Occipital lobe (tissue), 3 donors: ENCODE results near the gene NRBF2. TPM values are rescaled to one million over a fixed set of nuclear protein-coding genes. Genes with fewer than 3 reads are reported as not detected.

Source experiments
- DNase-seq: peaks from one replicate; lab custom pipeline; 2025; lab: John Stamatoyannopoulos, UW
- small RNA-seq: library from RNA; depleted of rRNA; stranded (forward); fragments of <200 nt; gene quantifications from one replicate; pipeline ENCODE3, GENCODE V24; 2014
- total RNA-seq: library from RNA; depleted of rRNA; stranded (reverse); fragments of >200 nt; gene quantifications from one replicate; pipeline ENCODE4 v1.2.3, GENCODE V29; 2014

The NRBF2 gene
- total RNA-seq, 1 donor from 2014 or later = 15.9 TPM

- no peak for DNase-seq
These were observed 24.9 kb downstream of the NRBF2 start for GRCh38 chr10:63157845-63158624.

GRCh38 chr10:63161592-63161991 is 28.5 kb downstream of the NRBF2 start:
- no peak for DNase-seq

DNA sequence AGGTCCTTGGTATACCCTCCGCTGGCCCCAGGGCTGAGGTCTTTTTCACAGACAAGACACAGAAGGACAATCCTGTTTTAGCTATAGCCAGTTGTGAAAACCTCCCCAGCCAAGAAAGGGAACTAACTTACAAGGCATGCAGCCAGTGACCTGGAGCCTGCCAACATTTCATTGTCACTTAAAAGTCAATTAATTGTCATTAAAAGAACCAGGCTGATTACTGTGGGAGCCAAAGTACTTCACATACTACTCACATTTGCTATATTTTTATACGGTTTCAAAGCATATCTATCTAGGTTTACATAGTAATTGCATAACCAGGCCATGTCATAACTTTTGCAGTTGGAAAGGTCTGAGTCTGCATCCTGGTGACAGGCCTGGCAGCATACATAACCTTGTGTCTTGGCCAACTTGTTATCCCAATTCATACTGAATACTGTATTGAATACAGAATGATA is 31.1 kb downstream of the NRBF2 start:
- no peak for DNase-seq

GRCh38 chr10:63165249-63165648 is 32.1 kb downstream of the NRBF2 start:
- DNase-seq = no peak

DNA sequence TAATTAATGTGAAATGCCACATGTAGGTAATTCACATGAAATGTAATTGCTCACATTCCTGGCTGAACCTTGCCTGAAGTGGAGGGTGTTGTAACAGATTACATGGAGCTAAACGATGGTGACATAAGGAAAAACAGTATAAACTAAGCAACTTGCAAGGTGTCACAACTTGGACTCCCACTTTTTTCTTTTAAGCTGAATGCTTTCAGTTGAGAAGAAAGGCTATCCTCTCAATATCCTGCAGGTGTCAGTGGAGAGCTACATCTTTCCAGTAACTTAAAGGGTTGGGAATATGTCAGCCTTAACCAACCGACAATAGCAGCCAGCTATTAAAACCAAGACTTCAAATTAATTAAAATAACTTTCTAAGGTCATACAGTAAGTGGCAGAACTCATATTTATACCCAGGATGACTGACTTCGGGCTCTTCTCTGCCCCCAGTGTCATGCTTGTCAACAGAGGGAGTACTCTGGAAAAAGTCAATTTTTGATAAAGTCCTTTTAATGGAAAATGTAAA is 33.7 kb downstream of the NRBF2 start:
- DNase-seq = no peak

DNA sequence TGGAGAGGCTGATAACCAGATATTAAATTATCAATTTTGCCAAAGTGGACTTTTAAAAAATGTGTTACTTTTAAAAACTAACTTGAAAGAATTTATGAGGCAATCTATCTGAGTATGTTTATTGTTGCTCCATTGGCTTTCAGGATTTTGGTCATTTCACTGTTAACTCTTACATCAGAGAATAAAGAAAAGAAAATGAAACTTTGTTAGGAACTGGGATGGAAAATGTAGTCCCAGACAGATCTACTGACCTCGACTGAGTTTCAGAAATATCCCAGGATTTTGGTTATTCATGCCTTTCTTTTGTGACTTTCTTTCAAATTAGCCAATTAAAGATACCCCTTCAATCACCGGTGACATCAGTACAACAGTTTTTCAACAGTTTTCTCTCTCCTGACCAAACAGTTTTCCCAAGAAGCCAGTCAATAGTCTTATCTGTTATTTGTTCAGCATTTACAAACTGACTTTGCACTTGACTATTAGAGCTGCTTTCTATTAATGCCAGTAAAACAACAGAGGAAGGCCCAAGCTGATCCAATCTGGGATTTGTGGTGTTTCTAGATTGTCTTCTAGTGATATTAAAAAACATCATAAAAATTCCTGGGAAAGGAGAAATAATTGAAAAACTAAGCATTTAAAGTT is 35.8 kb downstream of the NRBF2 start:
- no peak for DNase-seq

- DNase-seq = no peak
These were observed 36.5 kb downstream of the NRBF2 start for GRCh38 chr10:63169624-63170023.

GRCh38 chr10:63171255-63171855 is 38.2 kb downstream of the NRBF2 start:
- DNase-seq = no peak

DNA sequence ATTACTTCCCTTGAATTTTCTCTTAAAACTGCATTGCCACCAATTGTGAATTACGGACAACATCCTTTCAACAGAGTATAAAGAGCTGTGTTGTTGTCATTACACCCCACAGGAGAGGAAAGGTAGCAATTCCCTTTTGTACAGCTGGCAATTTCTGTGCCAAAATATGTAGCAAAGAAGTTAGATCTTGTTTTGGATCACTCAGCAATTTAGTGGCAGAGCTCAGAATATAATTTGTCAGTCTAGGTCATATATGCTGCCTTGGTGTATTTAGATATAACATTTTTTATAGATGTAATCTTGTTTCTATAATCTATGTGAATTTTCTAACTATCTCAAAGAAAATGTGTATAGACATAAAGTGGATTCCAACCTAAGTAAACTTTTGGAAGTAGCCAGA is 38.8 kb downstream of the NRBF2 start:
- DNase-seq = no peak

DNA sequence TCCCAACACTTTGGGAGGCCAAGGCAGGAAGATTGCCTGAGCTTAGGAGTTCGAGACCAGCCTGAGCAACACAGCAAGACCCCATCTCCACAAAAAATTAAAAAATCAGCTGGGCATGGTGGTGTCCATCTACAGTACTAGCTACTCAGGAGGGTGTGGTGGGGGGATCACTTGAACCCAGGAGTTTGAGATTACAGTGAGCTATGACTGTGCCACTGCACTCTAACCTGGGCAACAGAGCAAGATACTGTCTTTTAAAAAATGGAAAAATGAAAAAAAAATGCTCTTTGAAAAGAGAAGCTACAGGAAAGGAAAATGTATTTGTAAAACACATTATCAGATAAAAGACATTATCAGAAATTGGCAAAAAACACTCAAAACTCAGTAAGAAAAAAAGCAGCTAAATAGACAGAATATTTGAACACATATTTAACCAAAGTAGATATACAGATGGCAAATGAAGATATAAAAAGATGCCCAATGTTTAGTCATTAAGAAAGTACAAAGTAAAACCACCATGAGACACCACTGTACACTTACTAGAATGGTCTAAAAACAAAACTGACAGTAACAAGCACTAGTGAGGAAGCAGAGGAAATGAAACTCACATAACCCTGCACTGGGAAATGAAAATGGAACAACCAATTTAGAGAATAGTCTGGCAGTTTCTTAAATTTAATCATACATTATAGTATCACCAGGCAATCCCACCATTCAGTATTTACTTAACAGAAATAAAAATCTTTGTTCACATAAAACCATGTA is 40.5 kb downstream of the NRBF2 start:
- DNase-seq = no peak

DNA sequence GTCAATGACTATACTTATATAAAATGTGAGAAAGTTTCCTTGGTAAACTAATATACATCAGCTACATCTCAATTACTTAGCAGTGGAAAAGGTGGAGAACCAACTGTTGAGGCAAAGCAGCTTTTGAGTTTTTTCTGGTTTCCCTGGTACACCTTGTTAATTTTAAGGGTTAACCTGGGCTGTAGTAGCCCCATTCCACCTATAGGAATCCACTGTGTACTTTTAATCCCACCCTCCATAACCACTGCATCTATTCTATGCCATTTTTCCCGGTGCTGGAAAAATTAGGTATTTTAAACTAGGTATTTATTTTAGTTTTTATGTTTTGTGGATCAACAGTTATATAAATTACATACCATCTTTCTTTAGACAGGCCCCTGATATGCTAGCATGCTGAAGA is 42.4 kb downstream of the NRBF2 start:
- DNase-seq = no peak

- no peak for DNase-seq
These were observed 59.7 kb downstream of the NRBF2 start for GRCh38 chr10:63192826-63193225.

DNA sequence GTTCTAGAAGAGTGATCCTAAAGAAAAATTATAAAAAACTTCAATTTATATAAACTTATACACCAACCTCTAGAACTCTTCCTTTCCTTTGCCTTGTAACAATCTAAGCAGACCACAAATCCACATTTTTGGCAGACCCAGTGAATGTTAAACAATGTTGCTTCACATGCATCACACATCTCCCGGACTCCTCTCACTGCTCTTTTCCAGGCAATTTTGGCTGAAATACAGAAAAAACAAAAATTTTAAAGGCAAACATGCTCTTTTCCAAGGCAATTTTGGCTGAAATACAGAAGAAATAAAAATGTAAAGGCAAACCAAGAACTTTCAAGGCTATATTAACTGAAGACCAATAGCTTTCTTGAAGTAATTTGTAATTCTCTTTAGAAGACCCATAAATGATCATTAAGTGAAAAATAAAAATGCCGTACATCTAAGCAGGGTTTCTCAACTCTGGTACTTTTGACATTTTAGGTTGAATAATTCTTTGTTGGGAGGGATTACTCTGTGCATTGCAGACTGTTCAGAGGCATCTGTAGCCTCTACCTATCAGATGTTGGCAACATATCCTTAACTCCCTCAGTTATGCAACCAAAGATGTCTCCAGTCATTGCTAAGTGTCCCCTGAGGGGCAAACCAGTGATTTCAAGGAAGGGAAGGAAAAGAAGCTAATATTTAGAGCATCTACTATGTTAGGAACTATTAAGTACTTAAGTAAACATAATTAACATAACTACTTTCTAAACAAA is 64.4 kb downstream of the NRBF2 start:
- DNase-seq = no peak

GRCh38 chr10:63199716-63200115 is 66.6 kb downstream of the NRBF2 start:
- DNase-seq = no peak

DNA sequence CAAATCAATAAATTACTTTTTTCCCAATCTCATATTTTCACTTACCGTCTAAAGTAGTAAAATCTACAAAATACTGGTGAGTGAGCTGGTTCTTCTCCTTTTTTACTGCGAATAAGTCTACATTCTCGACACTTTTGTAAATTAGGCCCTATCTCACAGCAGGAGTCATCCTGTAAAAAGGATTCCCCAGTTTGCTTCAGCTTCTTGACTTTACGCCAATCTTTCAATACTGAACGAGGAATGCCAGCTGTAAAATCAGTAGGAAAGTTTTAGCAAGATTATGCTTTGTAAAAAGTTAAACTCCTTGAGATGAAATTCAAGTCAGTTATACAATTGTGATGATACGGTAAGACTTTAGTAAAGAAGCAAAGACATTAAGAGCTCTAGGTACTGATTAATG is 67.3 kb downstream of the NRBF2 start:
- no peak for DNase-seq

- no peak for DNase-seq
These were observed 68.0 kb downstream of the NRBF2 start for GRCh38 chr10:63201118-63201517.

Small RNA genes within 50 kb of the gene (small RNA-seq; reads per million reads assigned to genes)
- not detected for gene RNU6-543P
